K562 (cell line): ENCODE results near the gene ITGAE. TPM values are rescaled to one million over a fixed set of nuclear protein-coding genes. Genes with fewer than 3 reads are reported as not detected.

Experiments
- CBX1 ChIP-seq: sonication (generic); IDR thresholded peaks from 2 replicates; pipeline ENCODE4 v1.6.1; 2016; ENCODE audit warnings: antibody characterized with exemption, low read depth, mild to moderate bottlenecking
- PYGO2 ChIP-seq: fragments of 450-650 bp; IDR thresholded peaks from 2 replicates; pipeline ENCODE4 v1.6.1; 2016; ENCODE audit warnings: mild to moderate bottlenecking, missing genetic modification characterization, moderate library complexity, missing compliant biosample characterization
- polyA plus RNA-seq, 8 experiments: library from polyadenylated mRNA; depleted of rRNA in 4 of 8; stranded (reverse) in 5 of 8; unstranded in 3 of 8; fragments of >200 nt; fragmentation: Nextera tagmentation in 2 of 8; fragmentation: Illumina TruSeq in 1 of 8; extraction: Ambion mirVana in 2 of 8; extraction: Trizol in 1 of 8; gene quantifications; 2 replicates each; pipeline versions ENCODE4 v1.2.1 to v1.2.3, GENCODE V29; 2011 to 2014; ENCODE audit warnings: inconsistent platforms in 1 of 8, missing spikeins in 1 of 8
- total RNA-seq, 7 experiments: library from RNA; depleted of rRNA in 6 of 7; stranded (reverse); fragments of >200 nt in 6 of 7; fragmentation: Illumina TruSeq in 2 of 7; extraction: Trizol in 2 of 7; gene quantifications; 2 replicates each; pipeline versions ENCODE4 v1.2.1 to v1.2.3, GENCODE V29; 2011 to 2021; ENCODE audit warnings: low replicate concordance in 1 of 7
- TF ChIP-seq, protein P1 (sequence below): fragments of 250-450 bp; sonication (Bioruptor Pico); IDR thresholded peaks from 2 replicates; pipeline ENCODE4 v1.9.0; 2021; ENCODE audit warnings: mild to moderate bottlenecking, inconsistent platforms
- TF ChIP-seq, protein P2 (sequence below): sonication (generic); formaldehyde crosslinking; IDR thresholded peaks from 2 replicates; pipeline ENCODE4 v1.8.0; 2023; ENCODE audit warnings: missing genetic modification reagents, mild to moderate bottlenecking, borderline replicate concordance

Gene ITGAE
- total and polyA plus RNA-seq, 9 of the 15 experiments (the other 6 are each of a cell fraction or from before 2014, with no cell fraction given), result 14.8 to 160 (median 27.0) TPM

DNA sequence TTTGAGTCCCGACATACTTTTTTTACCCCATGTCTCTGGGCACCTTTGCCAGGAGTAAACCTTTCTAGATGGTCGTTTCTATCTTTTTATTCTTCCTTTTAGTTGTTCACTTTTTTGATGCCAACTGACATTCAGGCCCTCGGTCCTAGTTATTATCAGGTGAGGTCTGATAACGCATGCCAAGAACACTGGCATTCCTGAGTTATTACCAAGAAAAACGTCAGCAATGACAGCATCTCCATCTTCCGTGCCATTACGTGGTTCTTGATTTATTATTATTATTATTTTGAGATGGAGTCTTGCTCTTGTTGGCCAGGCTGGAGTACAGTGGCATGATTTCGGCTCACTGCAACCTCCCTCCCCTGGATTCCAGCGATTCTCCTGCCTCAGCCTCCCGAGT, 55.9 kb downstream of the ITGAE start (continued):
- TF ChIP-seq, protein P1, sequence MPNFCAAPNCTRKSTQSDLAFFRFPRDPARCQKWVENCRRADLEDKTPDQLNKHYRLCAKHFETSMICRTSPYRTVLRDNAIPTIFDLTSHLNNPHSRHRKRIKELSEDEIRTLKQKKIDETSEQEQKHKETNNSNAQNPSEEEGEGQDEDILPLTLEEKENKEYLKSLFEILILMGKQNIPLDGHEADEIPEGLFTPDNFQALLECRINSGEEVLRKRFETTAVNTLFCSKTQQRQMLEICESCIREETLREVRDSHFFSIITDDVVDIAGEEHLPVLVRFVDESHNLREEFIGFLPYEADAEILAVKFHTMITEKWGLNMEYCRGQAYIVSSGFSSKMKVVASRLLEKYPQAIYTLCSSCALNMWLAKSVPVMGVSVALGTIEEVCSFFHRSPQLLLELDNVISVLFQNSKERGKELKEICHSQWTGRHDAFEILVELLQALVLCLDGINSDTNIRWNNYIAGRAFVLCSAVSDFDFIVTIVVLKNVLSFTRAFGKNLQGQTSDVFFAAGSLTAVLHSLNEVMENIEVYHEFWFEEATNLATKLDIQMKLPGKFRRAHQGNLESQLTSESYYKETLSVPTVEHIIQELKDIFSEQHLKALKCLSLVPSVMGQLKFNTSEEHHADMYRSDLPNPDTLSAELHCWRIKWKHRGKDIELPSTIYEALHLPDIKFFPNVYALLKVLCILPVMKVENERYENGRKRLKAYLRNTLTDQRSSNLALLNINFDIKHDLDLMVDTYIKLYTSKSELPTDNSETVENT, result no peak
- TF ChIP-seq, protein P2, sequence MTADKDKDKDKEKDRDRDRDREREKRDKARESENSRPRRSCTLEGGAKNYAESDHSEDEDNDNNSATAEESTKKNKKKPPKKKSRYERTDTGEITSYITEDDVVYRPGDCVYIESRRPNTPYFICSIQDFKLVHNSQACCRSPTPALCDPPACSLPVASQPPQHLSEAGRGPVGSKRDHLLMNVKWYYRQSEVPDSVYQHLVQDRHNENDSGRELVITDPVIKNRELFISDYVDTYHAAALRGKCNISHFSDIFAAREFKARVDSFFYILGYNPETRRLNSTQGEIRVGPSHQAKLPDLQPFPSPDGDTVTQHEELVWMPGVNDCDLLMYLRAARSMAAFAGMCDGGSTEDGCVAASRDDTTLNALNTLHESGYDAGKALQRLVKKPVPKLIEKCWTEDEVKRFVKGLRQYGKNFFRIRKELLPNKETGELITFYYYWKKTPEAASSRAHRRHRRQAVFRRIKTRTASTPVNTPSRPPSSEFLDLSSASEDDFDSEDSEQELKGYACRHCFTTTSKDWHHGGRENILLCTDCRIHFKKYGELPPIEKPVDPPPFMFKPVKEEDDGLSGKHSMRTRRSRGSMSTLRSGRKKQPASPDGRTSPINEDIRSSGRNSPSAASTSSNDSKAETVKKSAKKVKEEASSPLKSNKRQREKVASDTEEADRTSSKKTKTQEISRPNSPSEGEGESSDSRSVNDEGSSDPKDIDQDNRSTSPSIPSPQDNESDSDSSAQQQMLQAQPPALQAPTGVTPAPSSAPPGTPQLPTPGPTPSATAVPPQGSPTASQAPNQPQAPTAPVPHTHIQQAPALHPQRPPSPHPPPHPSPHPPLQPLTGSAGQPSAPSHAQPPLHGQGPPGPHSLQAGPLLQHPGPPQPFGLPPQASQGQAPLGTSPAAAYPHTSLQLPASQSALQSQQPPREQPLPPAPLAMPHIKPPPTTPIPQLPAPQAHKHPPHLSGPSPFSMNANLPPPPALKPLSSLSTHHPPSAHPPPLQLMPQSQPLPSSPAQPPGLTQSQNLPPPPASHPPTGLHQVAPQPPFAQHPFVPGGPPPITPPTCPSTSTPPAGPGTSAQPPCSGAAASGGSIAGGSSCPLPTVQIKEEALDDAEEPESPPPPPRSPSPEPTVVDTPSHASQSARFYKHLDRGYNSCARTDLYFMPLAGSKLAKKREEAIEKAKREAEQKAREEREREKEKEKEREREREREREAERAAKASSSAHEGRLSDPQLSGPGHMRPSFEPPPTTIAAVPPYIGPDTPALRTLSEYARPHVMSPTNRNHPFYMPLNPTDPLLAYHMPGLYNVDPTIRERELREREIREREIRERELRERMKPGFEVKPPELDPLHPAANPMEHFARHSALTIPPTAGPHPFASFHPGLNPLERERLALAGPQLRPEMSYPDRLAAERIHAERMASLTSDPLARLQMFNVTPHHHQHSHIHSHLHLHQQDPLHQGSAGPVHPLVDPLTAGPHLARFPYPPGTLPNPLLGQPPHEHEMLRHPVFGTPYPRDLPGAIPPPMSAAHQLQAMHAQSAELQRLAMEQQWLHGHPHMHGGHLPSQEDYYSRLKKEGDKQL (CRISPR knock-in tag), result no peak
- TF ChIP-seq PYGO2 (tag) (no peak), CBX1 (no peak)
